ENCODE measurements around the gene NTNG1. TPM values are rescaled to one million over a fixed set of nuclear protein-coding genes. Genes with fewer than 3 reads are reported as not detected.

The NTNG1 gene
- total and polyA plus RNA-seq, 2 of the 4 experiments (the other 2 are of a cell fraction), result 1.2 to 2.3 TPM

DNA sequence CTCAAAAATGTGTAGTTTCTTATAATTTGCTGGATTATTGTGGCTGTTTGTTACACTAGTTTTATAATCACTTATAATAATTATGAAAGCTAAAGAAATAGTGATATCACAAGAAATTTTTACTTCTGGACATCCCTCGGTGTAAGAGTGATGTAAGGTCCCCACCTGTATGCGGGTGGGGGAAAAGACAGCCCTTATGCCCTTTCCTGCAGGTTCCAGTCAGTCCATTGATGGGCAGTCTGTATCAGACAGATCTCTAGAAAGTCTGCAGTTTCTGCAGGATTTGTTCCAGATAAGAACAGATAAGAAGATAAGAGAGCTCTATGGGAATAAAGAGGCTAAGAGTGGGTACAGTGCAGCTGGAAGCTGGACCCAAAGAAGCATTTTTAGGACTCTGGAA, 89.3 kb downstream of the NTNG1 start:
- no peak for DNase-seq
- TF ChIP-seq MAZ (IDR thresholded peaks at IDR 0.05; ENCODE audit: borderline replicate concordance, low read depth, low read length), result no peak
- no peak for TF ChIP-seq SMC3 (IDR thresholded peaks at IDR 0.05; ENCODE audit: low read depth, low read length)
- no peak for TF ChIP-seq RCOR1 (IDR thresholded peaks at IDR 0.05; ENCODE audit: insufficient replicate concordance, low read length)
- TF ChIP-seq, protein P1, sequence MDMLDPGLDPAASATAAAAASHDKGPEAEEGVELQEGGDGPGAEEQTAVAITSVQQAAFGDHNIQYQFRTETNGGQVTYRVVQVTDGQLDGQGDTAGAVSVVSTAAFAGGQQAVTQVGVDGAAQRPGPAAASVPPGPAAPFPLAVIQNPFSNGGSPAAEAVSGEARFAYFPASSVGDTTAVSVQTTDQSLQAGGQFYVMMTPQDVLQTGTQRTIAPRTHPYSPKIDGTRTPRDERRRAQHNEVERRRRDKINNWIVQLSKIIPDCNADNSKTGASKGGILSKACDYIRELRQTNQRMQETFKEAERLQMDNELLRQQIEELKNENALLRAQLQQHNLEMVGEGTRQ (IDR thresholded peaks at IDR 0.05; ENCODE audit: low read depth, low read length), result no peak
- TF ChIP-seq CEBPB (IDR thresholded peaks at IDR 0.05; ENCODE audit: low read depth, low read length), result no peak
- TF ChIP-seq BHLHE40 (IDR thresholded peaks at IDR 0.05; ENCODE audit: low read depth, low read length), result no peak
- no peak for TF ChIP-seq POLR2A (IDR thresholded peaks at IDR 0.05; ENCODE audit: low read depth, low read length)
- no peak for TF ChIP-seq NFE2L2 (IDR thresholded peaks at IDR 0.05; ENCODE audit: low read depth, low read length)
- TF ChIP-seq, protein P2, sequence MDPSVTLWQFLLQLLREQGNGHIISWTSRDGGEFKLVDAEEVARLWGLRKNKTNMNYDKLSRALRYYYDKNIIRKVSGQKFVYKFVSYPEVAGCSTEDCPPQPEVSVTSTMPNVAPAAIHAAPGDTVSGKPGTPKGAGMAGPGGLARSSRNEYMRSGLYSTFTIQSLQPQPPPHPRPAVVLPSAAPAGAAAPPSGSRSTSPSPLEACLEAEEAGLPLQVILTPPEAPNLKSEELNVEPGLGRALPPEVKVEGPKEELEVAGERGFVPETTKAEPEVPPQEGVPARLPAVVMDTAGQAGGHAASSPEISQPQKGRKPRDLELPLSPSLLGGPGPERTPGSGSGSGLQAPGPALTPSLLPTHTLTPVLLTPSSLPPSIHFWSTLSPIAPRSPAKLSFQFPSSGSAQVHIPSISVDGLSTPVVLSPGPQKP (IDR thresholded peaks at IDR 0.05; ENCODE audit: borderline replicate concordance, low read depth, low read length), result no peak
- no peak for TF ChIP-seq MAFK (IDR thresholded peaks at IDR 0.05; ENCODE audit: low read depth, low read length)
- no peak for TF ChIP-seq CHD1 (IDR thresholded peaks at IDR 0.05; ENCODE audit: low read depth, low read length)
- TF ChIP-seq FOS (IDR thresholded peaks at IDR 0.05; ENCODE audit: low read depth, low read length), result no peak
- TF ChIP-seq RAD21 (IDR thresholded peaks at IDR 0.05; ENCODE audit: low read length), result no peak
- no peak for TF ChIP-seq RFX5 (IDR thresholded peaks at IDR 0.05; ENCODE audit: low read depth, low read length)
- no peak for TF ChIP-seq MXI1 (IDR thresholded peaks at IDR 0.05; ENCODE audit: borderline replicate concordance, low read depth, low read length)
- TF ChIP-seq, protein P3, sequence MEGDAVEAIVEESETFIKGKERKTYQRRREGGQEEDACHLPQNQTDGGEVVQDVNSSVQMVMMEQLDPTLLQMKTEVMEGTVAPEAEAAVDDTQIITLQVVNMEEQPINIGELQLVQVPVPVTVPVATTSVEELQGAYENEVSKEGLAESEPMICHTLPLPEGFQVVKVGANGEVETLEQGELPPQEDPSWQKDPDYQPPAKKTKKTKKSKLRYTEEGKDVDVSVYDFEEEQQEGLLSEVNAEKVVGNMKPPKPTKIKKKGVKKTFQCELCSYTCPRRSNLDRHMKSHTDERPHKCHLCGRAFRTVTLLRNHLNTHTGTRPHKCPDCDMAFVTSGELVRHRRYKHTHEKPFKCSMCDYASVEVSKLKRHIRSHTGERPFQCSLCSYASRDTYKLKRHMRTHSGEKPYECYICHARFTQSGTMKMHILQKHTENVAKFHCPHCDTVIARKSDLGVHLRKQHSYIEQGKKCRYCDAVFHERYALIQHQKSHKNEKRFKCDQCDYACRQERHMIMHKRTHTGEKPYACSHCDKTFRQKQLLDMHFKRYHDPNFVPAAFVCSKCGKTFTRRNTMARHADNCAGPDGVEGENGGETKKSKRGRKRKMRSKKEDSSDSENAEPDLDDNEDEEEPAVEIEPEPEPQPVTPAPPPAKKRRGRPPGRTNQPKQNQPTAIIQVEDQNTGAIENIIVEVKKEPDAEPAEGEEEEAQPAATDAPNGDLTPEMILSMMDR (conservative IDR thresholded peaks at IDR 0.05; ENCODE audit: low read depth, low read length), result no peak
- intact Hi-C loops (cut with micrococcal nuclease), result no loop called here
- BruUV-seq (replicated peaks), result no TSS peak
- Histone ChIP-seq H2AFZ (replicated peaks; ENCODE audit: low read length, poor library complexity) (no peak overlapping the region), H3K18ac (ENCODE audit: low read depth, low read length) (no peak overlapping the region), H3K9me1 (ENCODE audit: insufficient read depth, low read length) (no peaks in the 10 kb centered on the region), H3K27ac (ENCODE audit: insufficient read depth, low read length) (no peak overlapping the region), H3K4me1 (ENCODE audit: control insufficient read depth, insufficient read depth, low read length) (no peaks in the 10 kb centered on the region), H2BK120ac (ENCODE audit: low read depth, low read length) (no peak overlapping the region), H2BK15ac (ENCODE audit: low read depth, low read length) (no peak overlapping the region), H3K4ac (ENCODE audit: low read depth, low read length) (no peak overlapping the region), H2AK9ac (replicated peaks; ENCODE audit: low read depth, low read length, poor library complexity) (no peak overlapping the region), H3K56ac (ENCODE audit: extremely low read depth, insufficient read depth, low read length) (no peak overlapping the region), H2BK20ac (ENCODE audit: low read depth, low read length) (no peak overlapping the region), H4K5ac (ENCODE audit: low read depth, low read length) (no peak overlapping the region), H4K20me1 (ENCODE audit: insufficient read depth, low read length) (no peaks in the 10 kb centered on the region), H3K14ac (replicated peaks; ENCODE audit: low read depth, low read length) (no peak overlapping the region), H4K8ac (ENCODE audit: low read depth in 2 of 2, low read length in 2 of 2) (no peak overlapping the region), H3K4me3 (ENCODE audit: insufficient read depth, low read depth, low read length) (no peak overlapping the region), H2BK5ac (ENCODE audit: low read depth, low read length, poor library complexity, severe bottlenecking) (no peak overlapping the region), H3K36me3 (ENCODE audit: control insufficient read depth, insufficient read depth, low read length) (no peaks in the 10 kb centered on the region), H3K9ac (ENCODE audit: low read depth, low read length) (no peak overlapping the region), H3K9me3 (ENCODE audit: control insufficient read depth, insufficient read depth, low read length) (no peaks in the 10 kb centered on the region; the same call in 1 of the 2 replicates), H3K4me2 (ENCODE audit: low read depth, low read length) (no peak overlapping the region), H3K27me3 (ENCODE audit: control insufficient read depth, insufficient read depth, low read length) (no peaks in the 10 kb centered on the region), H3K79me1 (ENCODE audit: low read depth in 1 of 2, low read length in 2 of 2) (no peaks in the 10 kb centered on the region), H3K23ac (ENCODE audit: low read depth, low read length) (no peak overlapping the region), H2AK5ac (ENCODE audit: low read depth, low read length) (no peak overlapping the region), H4K91ac (ENCODE audit: insufficient read depth, low read depth, low read length) (no peak overlapping the region)
- POLR2A ChIA-PET (ENCODE audit: unreplicated experiment), result no interaction called here
- no CpG with 5 or more reads among the region's 2 CpGs for WGBS, 2 experiments (ENCODE audit: extremely low coverage in 2 of 2, insufficient read length in 1 of 2)
- in situ Hi-C loops (cut with MboI; ENCODE audit: low sequenced_read_pairs), result no loop called here
- CTCF ChIA-PET, result no interaction called here
- no peak for ATAC-seq (ENCODE audit: low read depth)
- dilution Hi-C loops (cut with HindIII; ENCODE audit: low sequenced_read_pairs, unreplicated experiment), result no loop called here

All from IMR-90 (cell line).